Endothelial cell of umbilical vein (primary cell): ENCODE results near the gene GPBP1L1. TPM values are rescaled to one million over a fixed set of nuclear protein-coding genes. Genes with fewer than 3 reads are reported as not detected.

Experiments used
- BruUV-seq: library from RNA; stranded (reverse); fragments of 400-500 nt; replicated peaks from 2 replicates; lab custom pipeline; 2021; lab: Mats Ljungman, UMichigan
- CTCF ChIA-PET: fragments of 300-600, 350-600 bp; sonication (Branson Sonifier 250); formaldehyde crosslinking; loops from one replicate; lab custom pipeline; 2021; ENCODE audit warnings: antibody characterized with exemption, inconsistent platforms; lab: Charles Lee
- POLR2A ChIA-PET: fragments of 300-600, 350-600 bp; sonication (Branson Sonifier 250); formaldehyde crosslinking; loops from one replicate; lab custom pipeline; 2021; ENCODE audit warnings: antibody characterized with exemption, inconsistent platforms; lab: Charles Lee
- DNase-seq: peaks from one replicate; pipeline ENCODE4 v3.0.0-alpha.2; 2011; ENCODE audit warnings: low read depth, low spot score
- FAIRE-seq: peaks from 2 replicates; lab custom pipeline; 2011; peaks lifted over from hg19 to GRCh38; lab: Jason Lieb, UNC
- H2AFZ ChIP-seq: 2 replicates; pipeline ENCODE4 v1.6.0; 2012; ENCODE audit warnings: low read depth, low read length, control low read depth, inconsistent platforms
- H3K27ac ChIP-seq: 2 replicates; pipeline ENCODE4 v1.5.1; 2011; ENCODE audit warnings: low read depth, mild to moderate bottlenecking, control low read depth, low read length, moderate library complexity; ENCODE audit not compliant: insufficient read depth
- H3K27me3 ChIP-seq, 2 experiments: 2 replicates each; pipeline versions ENCODE4 v1.6.0 to v1.6.1; 2011; ENCODE audit warnings: low read length in 2 of 2, mixed read lengths in 1 of 2; ENCODE audit not compliant: control insufficient read depth in 2 of 2, insufficient read depth in 2 of 2
- H3K36me3 ChIP-seq, 2 experiments: 2 replicates in 1 of 2; 3 replicates in 1 of 2; pipeline ENCODE4 v1.5.1; 2011; ENCODE audit warnings: low read length in 2 of 2, mild to moderate bottlenecking in 1 of 2, moderate library complexity in 1 of 2; ENCODE audit not compliant: control insufficient read depth in 2 of 2, insufficient read depth in 2 of 2; ENCODE audit errors: extremely low read depth in 1 of 2
- H3K4me1 ChIP-seq: 3 replicates; pipeline ENCODE4 v1.5.1; 2011; ENCODE audit warnings: mild to moderate bottlenecking, low read length; ENCODE audit not compliant: control insufficient read depth, insufficient read depth; ENCODE audit errors: extremely low read depth
- H3K4me2 ChIP-seq: 2 replicates; pipeline ENCODE4 v1.6.1; 2011; ENCODE audit warnings: low read length, control low read depth, mixed read lengths; ENCODE audit not compliant: insufficient read depth
- H3K4me3 ChIP-seq, 3 experiments: fragments of 200-600 bp in 1 of 3; sonication (generic), shearing (Covaris generic) in 1 of 3; replicated peaks in 1 of 3; 2 replicates each; pipeline ENCODE4 v1.5.1; 2011 to 2016; ENCODE audit warnings: control low read depth in 3 of 3, low read length in 3 of 3, mild to moderate bottlenecking in 2 of 3, inconsistent platforms in 1 of 3, low read depth in 1 of 3, moderate library complexity in 1 of 3; ENCODE audit not compliant: insufficient read depth in 1 of 3
- H3K79me2 ChIP-seq: 2 replicates; pipeline ENCODE4 v1.6.0; 2012; ENCODE audit warnings: low read length, inconsistent platforms; ENCODE audit not compliant: control insufficient read depth, insufficient read depth
- H3K9ac ChIP-seq: replicated peaks from 2 replicates; pipeline ENCODE3; 2011; ENCODE audit warnings: low read length, control low read depth; ENCODE audit not compliant: insufficient read depth; ENCODE audit errors: extremely low read depth
- H3K9me1 ChIP-seq: replicated peaks from 3 replicates; pipeline ENCODE4 v1.6.0; 2011; ENCODE audit warnings: mild to moderate bottlenecking, low read length; ENCODE audit not compliant: control insufficient read depth, insufficient read depth; ENCODE audit errors: extremely low read depth
- H3K9me3 ChIP-seq: replicated peaks from 2 replicates; pipeline ENCODE4 v1.5.1; 2012; ENCODE audit warnings: low read length, inconsistent platforms; ENCODE audit not compliant: control insufficient read depth, insufficient read depth
- H4K20me1 ChIP-seq: replicated peaks from 2 replicates; pipeline ENCODE3; 2011; ENCODE audit warnings: mild to moderate bottlenecking, low read length; ENCODE audit not compliant: control insufficient read depth, insufficient read depth; ENCODE audit errors: extremely low read depth
- MYC ChIP-seq: IDR thresholded peaks from one replicate; pipeline ENCODE4 v1.6.1; 2011; ENCODE audit warnings: mild to moderate bottlenecking, low read depth, low read length
- POLR2A ChIP-seq: IDR thresholded peaks from 2 replicates; pipeline ENCODE4 v1.6.1; 2012; ENCODE audit warnings: low read depth, mild to moderate bottlenecking, control low read depth, low read length
- POLR2AphosphoS5 ChIP-seq: IDR thresholded peaks from 2 replicates; pipeline ENCODE4 v1.6.1; 2012; ENCODE audit warnings: low read depth, mild to moderate bottlenecking, control low read depth, low read length, moderate library complexity; ENCODE audit not compliant: insufficient read depth
- dilution Hi-C: fragments of 300-500 bp; cut with MboI; formaldehyde crosslinking; loops from one replicate; pipeline ENCODE4 v1.15.0; 2019; ENCODE audit warnings: low sequenced_read_pairs; ENCODE audit not compliant: extremely low pct_ligation_motif_present
- intact Hi-C: fragments of 100-400 bp; cut with micrococcal nuclease; formaldehyde crosslinking; loops from one replicate; pipeline ENCODE4 v1.10.0; 2022
- polyA plus RNA-seq, 4 experiments: library from polyadenylated mRNA; depleted of rRNA in 3 of 4; stranded (reverse) in 3 of 4; unstranded in 1 of 4; fragments of >200 nt; gene quantifications; 2 replicates each; pipeline versions ENCODE4 v1.2.1 to v1.2.3, GENCODE V29; 2011 to 2012; ENCODE audit warnings: missing spikeins in 1 of 4
- total RNA-seq: library from RNA; stranded (reverse); gene quantifications from 2 replicates; pipeline ENCODE4 v1.2.3, GENCODE V29; 2021

The GPBP1L1 gene
- total and polyA plus RNA-seq, 2 donors (not counting 3 experiments of a cell fraction or from before 2014, with no cell fraction given): 35.0 to 89.7 TPM

DNA sequence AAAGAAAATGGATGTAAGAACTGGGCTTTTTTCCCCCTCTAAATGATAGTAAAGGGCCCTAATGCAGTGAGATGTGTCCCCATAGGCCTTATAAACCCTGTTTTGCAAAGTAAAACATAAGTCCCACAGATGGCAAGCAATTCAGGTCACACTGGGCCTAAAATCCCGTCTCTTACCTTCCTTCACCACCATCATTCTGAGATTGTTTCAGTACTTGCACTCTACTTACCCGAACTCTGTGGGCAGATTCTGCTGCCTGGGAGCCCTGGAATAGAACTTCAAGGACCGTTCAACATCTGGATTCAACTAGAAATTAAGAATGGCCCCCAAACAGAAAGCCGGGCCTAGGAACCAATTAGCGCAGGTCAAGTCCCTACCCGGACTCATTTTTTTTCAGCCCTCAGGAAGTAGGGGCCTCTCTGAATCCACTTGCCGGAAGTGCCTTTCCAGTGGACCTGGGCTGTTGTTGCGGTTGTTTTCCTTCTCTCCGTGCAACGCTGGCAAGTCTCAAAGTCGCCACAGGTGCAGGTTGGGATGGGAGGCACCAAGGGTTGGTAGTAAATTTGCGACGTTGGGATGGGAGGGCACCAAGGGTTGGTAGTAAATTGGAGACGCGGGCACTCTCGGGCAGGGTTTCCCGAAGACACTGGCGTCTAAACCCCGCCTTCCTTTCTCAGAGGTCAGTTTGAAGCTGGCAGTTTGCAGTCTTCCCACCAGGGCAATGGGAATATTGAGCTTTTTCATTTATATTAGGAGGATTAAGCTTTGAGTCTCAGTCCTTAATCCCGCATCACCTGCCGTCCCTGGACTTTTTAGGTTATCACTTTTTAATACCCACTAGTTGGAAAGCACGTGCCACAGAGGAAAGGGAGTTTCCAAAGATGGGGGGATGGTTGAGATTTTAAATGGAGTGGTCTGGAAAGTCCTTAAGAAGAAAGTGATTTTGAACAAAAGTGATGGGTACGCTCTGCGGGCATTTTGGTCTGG, 1.7 kb upstream of the GPBP1L1 start, which contains the start of gene TMEM69:
Gene TMEM69, plus strand, starts transcription at position 428 of the 987 bp plus-strand sequence. CDS start 2,888 bp downstream, outside the sequence.
- Histone ChIP-seq H3K4me2 (peak within 1 kb of the TSS; percentile 93), H3K9me1 (no peaks in the 10 kb centered on the region), H2AFZ (peak within 1 kb of the TSS; percentile 95), H3K4me3 (peak within 1 kb of the TSS; percentile 77 to 98 (median 92)), H3K36me3 (peaks cover 0 to 2% of the 10 kb centered on the region in 2 experiments), H3K27ac (peak within 1 kb of the TSS; percentile 80), H3K4me1 (peaks cover 22% of the 10 kb centered on the region), H3K9me3 (no peaks in the 10 kb centered on the region), H3K9ac (peak within 1 kb of the TSS; percentile 94), H3K27me3 (no peaks in the 10 kb centered on the region), H3K79me2 (peaks cover 63% of the 10 kb centered on the region), H4K20me1 (no peaks in the 10 kb centered on the region)
- TF ChIP-seq POLR2A (peak; percentile 77), MYC (no peak), POLR2AphosphoS5 (peak; percentile 74)
- peak; percentile 90 for DNase-seq
- BruUV-seq: no TSS peak
- intact Hi-C loops (loop anchor here (1.0 to 10.0 kb wide), 7 partner anchors 71 to 883 kb away; partner anchors contain the start of genes BTBD19, DYNLT4, MAST2 and MUTYH), dilution Hi-C loops (no loop called here)
- POLR2A ChIA-PET: interaction anchor here (0.6 to 2.6 kb wide), 4 partner anchors 59 to 167 kb away, joined by 4 to 9 read pairs (median 5); partner anchors contain the start of genes NASP and PRDX1
- CTCF ChIA-PET: interaction anchor here (0.7 to 1.9 kb wide), 3 partner anchors 11 to 194 kb away, joined by 3 to 8 read pairs (median 4); no protein-coding TSS in a partner anchor
- FAIRE-seq: peak; percentile 90
